Measurements from ENCODE around the gene KCNMA1. TPM values are rescaled to one million over a fixed set of nuclear protein-coding genes. Genes with fewer than 3 reads are reported as not detected.

KCNMA1 gene
- total and polyA plus RNA-seq, 2 donors (not counting 1 experiment from before 2014, with no cell fraction given): 0.82 to 3.1 TPM

- Histone ChIP-seq H3K9me3 (ENCODE audit: control extremely low read depth in 1 of 3, control insufficient read depth in 2 of 3, insufficient read depth in 1 of 3, low read length in 2 of 3) (no peaks in the 10 kb centered on the region), H3K36me3 (replicated peaks in 1 of 2; ENCODE audit: control extremely low read depth in 1 of 2, control insufficient read depth in 1 of 2, extremely low read depth in 1 of 2, insufficient read depth in 2 of 2, low read length in 1 of 2) (no peaks in the 10 kb centered on the region), H3K4me3 (ENCODE audit: control extremely low read depth in 1 of 5, extremely low read depth in 1 of 5, insufficient read depth in 1 of 5, low read depth in 2 of 5, low read length in 4 of 5) (no peak overlapping the region), H3K4me2 (replicated peaks; ENCODE audit: low read depth, low read length, poor library complexity, severe bottlenecking) (no peak overlapping the region), H3K27ac (ENCODE audit: low read length in 2 of 2) (no peak overlapping the region), H3K9ac (ENCODE audit: low read length) (no peak overlapping the region), H3K4me1 (ENCODE audit: control insufficient read depth in 2 of 2, insufficient read depth in 2 of 2, low read length in 2 of 2) (no peaks in the 10 kb centered on the region), H4K20me1 (ENCODE audit: control insufficient read depth, insufficient read depth, low read length, poor library complexity, severe bottlenecking) (no peaks in the 10 kb centered on the region), H3K79me2 (ENCODE audit: control insufficient read depth, insufficient read depth, low read length) (no peaks in the 10 kb centered on the region), H3K27me3 (replicated peaks in 1 of 4; ENCODE audit: control extremely low read depth in 1 of 4, control insufficient read depth in 3 of 4, insufficient read depth in 4 of 4, low read length in 3 of 4) (peaks cover 0 to 9% (median 0%) of the 10 kb centered on the region in 4 experiments), H2AFZ (ENCODE audit: insufficient read depth, low read depth, low read length, poor library complexity, severe bottlenecking) (no peak overlapping the region)
- Mint-ChIP-seq H3K27me3 (peaks cover 20% of the 10 kb centered on the region), H3K27ac (no peak overlapping the region), H3K4me3 (no peak overlapping the region), H3K9me3 (ENCODE audit: insufficient read depth) (no peaks in the 10 kb centered on the region), H3K4me1 (peaks cover 2% of the 10 kb centered on the region)
- TF ChIP-seq EZH2 (IDR thresholded peaks at IDR 0.05; ENCODE audit: borderline replicate concordance, insufficient read depth, low read depth, low read length, poor library complexity, severe bottlenecking): no peak
- TF ChIP-seq CTCF (IDR thresholded peaks at IDR 0.05): no peak
- ChIA-PET POLR2A (no interaction called here), CTCF (interaction anchor here (1.3 to 20.9 kb wide), 3 partner anchors 9 to 477 kb away, joined by 3 to 523 read pairs (median 35); partner anchors contain the start of gene KCNMA1)
- intact Hi-C loops (cut with micrococcal nuclease): no loop called here
- no peak for ATAC-seq (ENCODE audit: low read depth)
- WGBS (ENCODE audit: insufficient coverage): no CpG with 5 or more reads among the region's 4 CpGs
- no peak for DNase-seq
These were observed 474.9 kb downstream of the KCNMA1 start for GRCh38 chr10:77162697-77163096.

- Mint-ChIP-seq H3K4me3 (no peak overlapping the region), H3K27ac (no peak overlapping the region), H3K27me3 (peaks cover 8% of the 10 kb centered on the region), H3K4me1 (peaks cover 2% of the 10 kb centered on the region), H3K9me3 (ENCODE audit: insufficient read depth) (no peaks in the 10 kb centered on the region)
- Histone ChIP-seq H3K79me2 (ENCODE audit: control insufficient read depth, insufficient read depth, low read length) (no peaks in the 10 kb centered on the region), H4K20me1 (ENCODE audit: control insufficient read depth, insufficient read depth, low read length, poor library complexity, severe bottlenecking) (no peaks in the 10 kb centered on the region), H3K36me3 (replicated peaks in 1 of 2; ENCODE audit: control extremely low read depth in 1 of 2, control insufficient read depth in 1 of 2, extremely low read depth in 1 of 2, insufficient read depth in 2 of 2, low read length in 1 of 2) (no peaks in the 10 kb centered on the region), H2AFZ (ENCODE audit: insufficient read depth, low read depth, low read length, poor library complexity, severe bottlenecking) (no peak overlapping the region), H3K9ac (ENCODE audit: low read length) (no peak overlapping the region), H3K4me1 (ENCODE audit: control insufficient read depth in 2 of 2, insufficient read depth in 2 of 2, low read length in 2 of 2) (no peaks in the 10 kb centered on the region), H3K27me3 (replicated peaks in 1 of 4; ENCODE audit: control extremely low read depth in 1 of 4, control insufficient read depth in 3 of 4, insufficient read depth in 4 of 4, low read length in 3 of 4) (peaks cover 0 to 6% (median 0%) of the 10 kb centered on the region in 4 experiments), H3K9me3 (ENCODE audit: control extremely low read depth in 1 of 3, control insufficient read depth in 2 of 3, insufficient read depth in 1 of 3, low read length in 2 of 3) (no peaks in the 10 kb centered on the region), H3K27ac (ENCODE audit: low read length in 2 of 2) (no peak overlapping the region), H3K4me3 (ENCODE audit: control extremely low read depth in 1 of 5, extremely low read depth in 1 of 5, insufficient read depth in 1 of 5, low read depth in 2 of 5, low read length in 4 of 5) (no peak overlapping the region), H3K4me2 (replicated peaks; ENCODE audit: low read depth, low read length, poor library complexity, severe bottlenecking) (no peak overlapping the region)
- POLR2A ChIA-PET: no interaction called here
- intact Hi-C loops (cut with micrococcal nuclease): no loop called here
- DNase-seq (no peak), ATAC-seq (ENCODE audit: low read depth) (no peak)
- TF ChIP-seq CTCF (IDR thresholded peaks at IDR 0.05) (no peak), EZH2 (IDR thresholded peaks at IDR 0.05; ENCODE audit: borderline replicate concordance, insufficient read depth, low read depth, low read length, poor library complexity, severe bottlenecking) (no peak)
- CTCF ChIA-PET: interaction anchor here (0.7 to 20.9 kb wide), 5 partner anchors 8 to 552 kb away, joined by 3 to 523 read pairs (median 6); partner anchors contain the start of gene KCNMA1
- WGBS (ENCODE audit: insufficient coverage): 100% methylated on average over 1 of the region's 1 CpG
These were observed 476.9 kb downstream of the KCNMA1 start for GRCh38 chr10:77160679-77161078.

All from B cell (primary cell).